H1 (cell line): ENCODE results near the gene HERC4. TPM values are rescaled to one million over a fixed set of nuclear protein-coding genes. Genes with fewer than 3 reads are reported as not detected.

ENCODE experiments used
- CTCF ChIA-PET: fragments of 300-600 bp; sonication (Branson Sonifier 250); formaldehyde crosslinking; loops from one replicate; lab custom pipeline; 2021; ENCODE audit not compliant: partially characterized antibody; lab: Charles Lee
- POLR2A ChIA-PET: fragments of 300-600 bp; sonication (Branson Sonifier 250); formaldehyde crosslinking; loops from one replicate; lab custom pipeline; 2021; ENCODE audit warnings: inconsistent platforms; ENCODE audit not compliant: partially characterized antibody; lab: Charles Lee
- DNase-seq, 2 experiments: peaks; one replicate each; pipeline versions ENCODE4 v3.0.0 to v3.0.0-alpha.2; 2010 to 2022; ENCODE audit warnings: low spot score in 2 of 2, low read depth in 1 of 2, mixed read lengths in 1 of 2
- FAIRE-seq: peaks from 2 replicates; lab custom pipeline; 2011; peaks lifted over from hg19 to GRCh38; lab: Jason Lieb, UNC
- H2AFZ ChIP-seq: 2 replicates; pipeline ENCODE4 v1.8.1; 2012; ENCODE audit warnings: low read length, inconsistent platforms
- H2AK5ac ChIP-seq: 2 replicates; pipeline ENCODE4 v1.6.1; 2013; ENCODE audit warnings: low read depth, low read length
- H2BK120ac ChIP-seq: replicated peaks from 2 replicates; pipeline ENCODE3; 2013; ENCODE audit warnings: low read depth, low read length, inconsistent platforms
- H2BK12ac ChIP-seq: 2 replicates; pipeline ENCODE4 v1.6.1; 2013; ENCODE audit warnings: low read depth, low read length
- H2BK15ac ChIP-seq: 2 replicates; pipeline ENCODE4 v1.6.1; 2013; ENCODE audit warnings: low read length
- H2BK20ac ChIP-seq: 2 replicates; pipeline ENCODE4 v1.6.1; 2013; ENCODE audit warnings: low read length
- H2BK5ac ChIP-seq: 2 replicates; pipeline ENCODE4 v1.6.1; 2013; ENCODE audit warnings: low read depth, low read length
- H3K14ac ChIP-seq: 2 replicates; pipeline ENCODE4 v1.6.1; 2013; ENCODE audit warnings: inconsistent platforms; ENCODE audit not compliant: insufficient read length
- H3K18ac ChIP-seq: 2 replicates; pipeline ENCODE4 v1.6.1; 2013; ENCODE audit warnings: low read length; ENCODE audit errors: extremely low read depth
- H3K23ac ChIP-seq: 2 replicates; pipeline ENCODE4 v1.6.1; 2013; ENCODE audit warnings: inconsistent platforms; ENCODE audit not compliant: insufficient read length
- H3K23me2 ChIP-seq: 2 replicates; pipeline ENCODE4 v1.6.1; 2013; ENCODE audit warnings: low read depth, low read length
- H3K27ac ChIP-seq: 2 replicates; pipeline ENCODE4 v1.6.1; 2011; ENCODE audit warnings: low read depth, low read length, inconsistent platforms
- H3K27me3 ChIP-seq, 4 experiments: replicated peaks in 1 of 4; 1 replicate in 1 of 4; 2 replicates in 3 of 4; pipeline versions ENCODE4 v1.6.1 to v1.8.1; 2011 to 2013; ENCODE audit warnings: low read length in 3 of 4, mild to moderate bottlenecking in 3 of 4, inconsistent platforms in 2 of 4, mixed read lengths in 2 of 4, moderate library complexity in 1 of 4; ENCODE audit not compliant: control insufficient read depth in 3 of 4, insufficient read depth in 3 of 4; ENCODE audit errors: extremely low read depth in 1 of 4
- H3K36me3 ChIP-seq, 4 experiments: 2 replicates each; pipeline versions ENCODE4 v1.6.1 to v1.8.1; 2011 to 2013; ENCODE audit warnings: mild to moderate bottlenecking in 4 of 4, low read length in 3 of 4, moderate library complexity in 2 of 4, control low read depth in 1 of 4, inconsistent platforms in 1 of 4; ENCODE audit not compliant: insufficient read depth in 4 of 4, control insufficient read depth in 2 of 4
- H3K4ac ChIP-seq: replicated peaks from 2 replicates; pipeline ENCODE3; 2013; ENCODE audit warnings: low read length, low read depth, mixed read lengths, inconsistent platforms; ENCODE audit not compliant: insufficient read length
- H3K4me1 ChIP-seq, 4 experiments: replicated peaks in 1 of 4; 1 replicate in 1 of 4; 2 replicates in 3 of 4; pipeline versions ENCODE4 v1.6.1 to v1.8.1; 2011 to 2013; ENCODE audit warnings: low read length in 3 of 4, inconsistent platforms in 2 of 4, mixed read lengths in 1 of 4; ENCODE audit not compliant: insufficient read depth in 4 of 4, control insufficient read depth in 3 of 4
- H3K4me2 ChIP-seq, 2 experiments: 2 replicates each; pipeline versions ENCODE4 v1.6.1 to v1.8.1; 2011 to 2013; ENCODE audit warnings: low read depth in 2 of 2, low read length in 2 of 2, control low read depth in 1 of 2, inconsistent platforms in 1 of 2, mild to moderate bottlenecking in 1 of 2; ENCODE audit not compliant: insufficient read depth in 1 of 2
- H3K4me3 ChIP-seq, 4 experiments: fragments of 200-600, 300-600 bp in 1 of 4; sonication (generic), shearing (Covaris generic), sonication (Bioruptor Twin) in 1 of 4; 2 replicates each; pipeline versions ENCODE4 v1.5.1 to v1.8.1; 2011 to 2016; ENCODE audit warnings: low read length in 4 of 4, low read depth in 3 of 4, control low read depth in 2 of 4, inconsistent platforms in 2 of 4, mild to moderate bottlenecking in 2 of 4, mixed read lengths in 1 of 4, moderate library complexity in 1 of 4; ENCODE audit not compliant: insufficient read depth in 2 of 4; ENCODE audit errors: extremely low read depth in 1 of 4
- H3K56ac ChIP-seq: replicated peaks from 2 replicates; pipeline ENCODE3; 2013; ENCODE audit warnings: low read depth, mild to moderate bottlenecking, mixed read lengths, low read length, inconsistent platforms; ENCODE audit not compliant: insufficient read length
- H3K79me1 ChIP-seq: 2 replicates; pipeline ENCODE4 v1.6.1; 2013; ENCODE audit warnings: low read depth, low read length, control low read depth
- H3K79me2 ChIP-seq, 2 experiments: 2 replicates each; pipeline versions ENCODE4 v1.6.1 to v1.8.1; 2012 to 2013; ENCODE audit warnings: low read length in 2 of 2, mild to moderate bottlenecking in 2 of 2, inconsistent platforms in 1 of 2; ENCODE audit not compliant: insufficient read depth in 2 of 2, control insufficient read depth in 1 of 2
- H3K9ac ChIP-seq, 4 experiments: replicated peaks in 1 of 4; 1 replicate in 1 of 4; 2 replicates in 3 of 4; pipeline versions ENCODE4 v1.6.1 to v1.8.1; 2011 to 2013; ENCODE audit warnings: low read depth in 3 of 4, low read length in 3 of 4, control low read depth in 2 of 4, mild to moderate bottlenecking in 2 of 4, moderate library complexity in 2 of 4, inconsistent platforms in 1 of 4; ENCODE audit errors: extremely low read depth in 1 of 4
- H3K9me3 ChIP-seq, 2 experiments: 2 replicates each; pipeline versions ENCODE4 v1.6.1 to v1.8.1; 2012 to 2013; ENCODE audit warnings: mild to moderate bottlenecking in 2 of 2, moderate library complexity in 2 of 2, control low read depth in 1 of 2, inconsistent platforms in 1 of 2, low read depth in 1 of 2, low read length in 1 of 2, mixed read lengths in 1 of 2; ENCODE audit not compliant: insufficient read depth in 2 of 2
- H4K20me1 ChIP-seq, 2 experiments: replicated peaks in 1 of 2; 2 replicates each; pipeline versions ENCODE3 to v1.8.1; 2011 to 2013; ENCODE audit warnings: inconsistent platforms in 2 of 2, low read length in 2 of 2, mild to moderate bottlenecking in 1 of 2; ENCODE audit not compliant: insufficient read depth in 2 of 2, control insufficient read depth in 1 of 2
- H4K5ac ChIP-seq: 2 replicates; pipeline ENCODE4 v1.6.1; 2013; ENCODE audit warnings: low read length, low read depth, mixed read lengths, inconsistent platforms; ENCODE audit not compliant: insufficient read length
- H4K8ac ChIP-seq: 2 replicates; pipeline ENCODE4 v1.8.0; 2013; ENCODE audit warnings: mild to moderate bottlenecking, moderate library complexity, low read length, inconsistent platforms; ENCODE audit not compliant: insufficient read depth; ENCODE audit errors: extremely low read depth
- H4K91ac ChIP-seq: replicated peaks from 2 replicates; pipeline ENCODE3; 2013; ENCODE audit warnings: low read length, mixed read lengths, inconsistent platforms; ENCODE audit not compliant: insufficient read length
- CHD2 ChIP-seq: IDR thresholded peaks from 2 replicates; pipeline ENCODE4 v1.6.1; 2012; ENCODE audit warnings: low read length, improper control_type of control experiment
- CTCF ChIP-seq, 3 experiments: IDR thresholded peaks; 1 replicate in 2 of 3; 2 replicates in 1 of 3; pipeline versions ENCODE4 v1.5.1 to v1.6.1; 2011; ENCODE audit warnings: low read length in 3 of 3, mild to moderate bottlenecking in 3 of 3, inconsistent platforms in 2 of 3, low read depth in 1 of 3, moderate library complexity in 1 of 3; ENCODE audit not compliant: insufficient read depth in 1 of 3; ENCODE audit errors: control extremely low read depth in 1 of 3
- EP300 ChIP-seq, 2 experiments: IDR thresholded peaks; 1 replicate in 1 of 2; 2 replicates in 1 of 2; pipeline ENCODE4 v1.6.1; 2011 to 2012; ENCODE audit warnings: low read depth in 2 of 2, low read length in 2 of 2, mild to moderate bottlenecking in 2 of 2, borderline replicate concordance in 1 of 2, inconsistent platforms in 1 of 2, moderate library complexity in 1 of 2
- HDAC6 ChIP-seq: IDR thresholded peaks from one replicate; pipeline ENCODE4 v1.7.1; 2012; ENCODE audit warnings: low read depth, mild to moderate bottlenecking, inconsistent platforms, low read length, moderate library complexity
- KDM4A ChIP-seq: IDR thresholded peaks from one replicate; pipeline ENCODE4 v1.7.1; 2012; ENCODE audit warnings: low read depth, mild to moderate bottlenecking, moderate library complexity, low read length, inconsistent platforms; ENCODE audit not compliant: severe bottlenecking
- RNF2 ChIP-seq: fragments of 200-900, 300-1000 bp; sonication (generic); IDR thresholded peaks from 2 replicates; pipeline ENCODE4 v1.7.1; 2016; ENCODE audit warnings: borderline replicate concordance, low read depth, mild to moderate bottlenecking, antibody characterized with exemption, low read length; ENCODE audit not compliant: poor library complexity, severe bottlenecking; ENCODE audit errors: missing control alignments
- USF2 ChIP-seq: IDR thresholded peaks from 2 replicates; pipeline ENCODE4 v1.6.1; 2011; ENCODE audit warnings: low read length, improper control_type of control experiment
- WGBS, 2 experiments: shearing (Covaris generic) in 1 of 2; methylation state at CpG; one replicate each; pipeline versions ENCODE4 v1.1.6 to v1.1.7; 2013 to 2015; ENCODE audit warnings: low lambda C conversion rate in 2 of 2, mixed read lengths in 2 of 2, inconsistent platforms in 1 of 2, low coverage in 1 of 2, missing lambda C conversion rate in 1 of 2; ENCODE audit not compliant: insufficient replicate concordance in 2 of 2, insufficient coverage in 1 of 2, insufficient read length in 1 of 2; ENCODE audit errors: extremely low coverage in 1 of 2, missing lambda C conversion rate in 1 of 2; 5-methylcytosine and 5-hydroxymethylcytosine counted together
- polyA plus RNA-seq, 7 experiments: library from polyadenylated mRNA; depleted of rRNA in 3 of 7; stranded (reverse) in 5 of 7; unstranded in 2 of 7; fragments of >200 nt in 5 of 7; fragments of 200-250 nt in 2 of 7; gene quantifications; 1 replicate in 5 of 7; 2 replicates in 1 of 7; 4 replicates in 1 of 7; pipeline versions ENCODE4 v1.2.1 to v1.2.3, GENCODE V29; 2011 to 2013; ENCODE audit warnings: missing spikeins in 2 of 7, mixed read lengths in 2 of 7
- total RNA-seq: library from RNA; stranded (reverse); fragmentation: NEBNext Ultra II Directional; extraction: Animal tissue kit (Norgen Biotek cat#: 25700); gene quantifications from 2 replicates; pipeline ENCODE4 v1.2.1, GENCODE V29; 2021

HERC4 gene
- total and polyA plus RNA-seq, 2 of the 8 experiments (the other 6 are each of a cell fraction or from before 2014, with no cell fraction given): 7.5 to 44.0 TPM

- ChIA-PET POLR2A (interaction anchor here (1.0 to 3.9 kb wide), 7 partner anchors 8 to 32 kb away, joined by 3 to 37 read pairs (median 4); no protein-coding TSS in a partner anchor), CTCF (interaction anchor here (0.6 to 1.8 kb wide), 6 partner anchors 14 to 300 kb away, joined by 3 to 14 read pairs (median 4); no protein-coding TSS in a partner anchor)
- Histone ChIP-seq H3K36me3 (peaks cover 11 to 98% (median 69%) of the 10 kb centered on the region in 4 experiments; a peak in 7 of 8 replicates), H3K23me2 (no peaks in the 10 kb centered on the region), H3K56ac (no peak overlapping the region), H4K8ac (no peak overlapping the region; the same call in 1 of the 2 replicates), H3K4me3 (no peak overlapping the region), H2BK5ac (no peak overlapping the region), H3K4me2 (no peak overlapping the region), H3K9ac (no peak overlapping the region), H2BK15ac (no peak overlapping the region), H3K27ac (no peak overlapping the region), H3K79me1 (no peaks in the 10 kb centered on the region), H2BK120ac (no peak overlapping the region), H3K4ac (no peak overlapping the region), H2BK12ac (no peak overlapping the region), H3K9me3 (no peaks in the 10 kb centered on the region), H3K18ac (no peak overlapping the region), H3K27me3 (no peaks in the 10 kb centered on the region), H2AK5ac (no peak overlapping the region), H4K5ac (no peak overlapping the region), H3K79me2 (peaks cover 0 to 46% of the 10 kb centered on the region in 2 experiments; a peak in 2 of 4 replicates), H3K23ac (no peak overlapping the region), H2BK20ac (no peak overlapping the region), H3K4me1 (no peaks in the 10 kb centered on the region), H3K14ac (no peak overlapping the region), H2AFZ (no peak overlapping the region), H4K91ac (no peak overlapping the region), H4K20me1 (peaks cover 3 to 14% of the 10 kb centered on the region in 2 experiments)
- no peak for DNase-seq
- WGBS, 2 experiments: 88% methylated on average over 2 of the region's 2 CpGs; no CpG with 5 or more reads in 1 of the 2 experiments
- no peak for FAIRE-seq
- no peak for TF ChIP-seq EP300 (IDR thresholded peaks at IDR 0.05; ENCODE audit: borderline replicate concordance in 1 of 2, low read depth in 2 of 2, low read length in 2 of 2)
- no peak for TF ChIP-seq KDM4A
- no peak for TF ChIP-seq RNF2
- TF ChIP-seq CTCF (IDR thresholded peaks at IDR 0.05; ENCODE audit: control extremely low read depth in 1 of 3, insufficient read depth in 1 of 3, low read depth in 1 of 3, low read length in 3 of 3): no peak
- no peak for TF ChIP-seq CHD2
- TF ChIP-seq HDAC6: no peak
- TF ChIP-seq USF2: no peak
These were observed 162.6 kb downstream of the HERC4 start for GRCh38 chr10:67912331-67912946.
